BLaER1 (cell line): Measurements from ENCODE around the gene CHDH.

Source experiments
- H3K27ac ChIP-seq: shearing (Covaris generic); formaldehyde crosslinking; 2 replicates; pipeline ENCODE4 v1.8.1; 2022
- H3K27me3 ChIP-seq: shearing (Covaris generic); formaldehyde crosslinking; 2 replicates; pipeline ENCODE4 v1.8.1; 2022
- H3K36me3 ChIP-seq: shearing (Covaris generic); formaldehyde crosslinking; 2 replicates; pipeline ENCODE4 v1.8.1; 2022
- H3K4me1 ChIP-seq: shearing (Covaris generic); formaldehyde crosslinking; 2 replicates; pipeline ENCODE4 v1.8.1; 2022
- H3K4me2 ChIP-seq: shearing (Covaris generic); formaldehyde crosslinking; 2 replicates; pipeline ENCODE4 v1.8.1; 2022
- H3K4me3 ChIP-seq: shearing (Covaris generic); formaldehyde crosslinking; 2 replicates; pipeline ENCODE4 v1.8.1; 2022
- H3K9ac ChIP-seq: shearing (Covaris generic); formaldehyde crosslinking; 2 replicates; pipeline ENCODE4 v1.8.1; 2022
- H3K9me3 ChIP-seq: shearing (Covaris generic); formaldehyde crosslinking; 2 replicates; pipeline ENCODE4 v1.8.1; 2022
- H4K20me1 ChIP-seq: shearing (Covaris generic); formaldehyde crosslinking; 2 replicates; pipeline ENCODE4 v1.8.1; 2022
- Cebpa-rat ChIP-seq: shearing (Covaris generic); IDR thresholded peaks from 2 replicates; pipeline ENCODE4 v1.8.1; 2022

Gene CHDH

GRCh38 chr3:53809764-53810400 is 36.3 kb downstream of the CHDH start:
- no peaks in the 10 kb centered on the region for H3K36me3 ChIP-seq
- H3K4me3 ChIP-seq: no peak overlapping the region
- no peak overlapping the region for H3K9ac ChIP-seq
- no peak overlapping the region for H3K4me2 ChIP-seq
- peaks cover 8% of the 10 kb centered on the region; the same call in 1 of the 2 replicates for H3K4me1 ChIP-seq
- no peaks in the 10 kb centered on the region for H4K20me1 ChIP-seq
- H3K9me3 ChIP-seq: no peaks in the 10 kb centered on the region
- no peak for TF ChIP-seq Cebpa-rat
- no peak overlapping the region for H3K27ac ChIP-seq
- H3K27me3 ChIP-seq: no peaks in the 10 kb centered on the region

GRCh38 chr3:53809267-53809666 is 37.0 kb downstream of the CHDH start:
- H3K4me2 ChIP-seq: no peak overlapping the region
- no peaks in the 10 kb centered on the region for H4K20me1 ChIP-seq
- peaks cover 5% of the 10 kb centered on the region; the same call in 1 of the 2 replicates for H3K4me1 ChIP-seq
- no peak overlapping the region for H3K9ac ChIP-seq
- no peak overlapping the region for H3K4me3 ChIP-seq
- TF ChIP-seq Cebpa-rat: no peak
- H3K36me3 ChIP-seq: no peaks in the 10 kb centered on the region
- H3K27me3 ChIP-seq: no peaks in the 10 kb centered on the region
- H3K9me3 ChIP-seq: no peaks in the 10 kb centered on the region
- H3K27ac ChIP-seq: no peak overlapping the region

GRCh38 chr3:53808496-53808895 is 37.7 kb downstream of the CHDH start:
- Histone ChIP-seq H3K9ac (no peak overlapping the region), H3K4me1 (0 out of 2 replicates have a peak, but pooled peaks cover 4% of the 10 kb centered on the region), H3K27ac (no peak overlapping the region), H4K20me1 (no peaks in the 10 kb centered on the region), H3K4me3 (no peak overlapping the region), H3K9me3 (no peaks in the 10 kb centered on the region), H3K4me2 (no peak overlapping the region), H3K36me3 (no peaks in the 10 kb centered on the region), H3K27me3 (no peaks in the 10 kb centered on the region)
- TF ChIP-seq Cebpa-rat: no peak

- Histone ChIP-seq H4K20me1 (no peaks in the 10 kb centered on the region), H3K27me3 (no peaks in the 10 kb centered on the region), H3K4me3 (no peak overlapping the region)
These were observed 39.0 kb downstream of the CHDH start for GRCh38 chr3:53807117-53807810.

GRCh38 chr3:53806182-53807116 is 39.8 kb downstream of the CHDH start:
- no peak overlapping the region for H3K9ac ChIP-seq
- H3K4me1 ChIP-seq: 0 out of 2 replicates have a peak, but pooled peaks cover 4% of the 10 kb centered on the region
- H3K4me3 ChIP-seq: no peak overlapping the region
- no peaks in the 10 kb centered on the region for H4K20me1 ChIP-seq
- TF ChIP-seq Cebpa-rat: no peak
- no peaks in the 10 kb centered on the region for H3K9me3 ChIP-seq
- no peaks in the 10 kb centered on the region for H3K27me3 ChIP-seq
- no peaks in the 10 kb centered on the region for H3K36me3 ChIP-seq
- no peak overlapping the region for H3K4me2 ChIP-seq
- no peak overlapping the region for H3K27ac ChIP-seq

More at GRCh38 chr3:53807117-53807810, 39.0 kb downstream of the CHDH start:
- H3K9ac ChIP-seq: no peak overlapping the region
- no peak overlapping the region for H3K4me2 ChIP-seq
- TF ChIP-seq Cebpa-rat: no peak
- 0 out of 2 replicates have a peak, but pooled peaks cover 4% of the 10 kb centered on the region for H3K4me1 ChIP-seq
- H3K36me3 ChIP-seq: no peaks in the 10 kb centered on the region
- H3K27ac ChIP-seq: no peak overlapping the region
- H3K9me3 ChIP-seq: no peaks in the 10 kb centered on the region

- H3K4me1 ChIP-seq: 0 out of 2 replicates have a peak, but pooled peaks cover 4% of the 10 kb centered on the region
- H3K27me3 ChIP-seq: no peaks in the 10 kb centered on the region
- no peaks in the 10 kb centered on the region for H3K36me3 ChIP-seq
- H3K4me2 ChIP-seq: no peak overlapping the region
- H3K4me3 ChIP-seq: no peak overlapping the region
- H3K9me3 ChIP-seq: no peaks in the 10 kb centered on the region
- TF ChIP-seq Cebpa-rat: no peak
- H3K27ac ChIP-seq: no peak overlapping the region
- H3K9ac ChIP-seq: no peak overlapping the region
- no peaks in the 10 kb centered on the region for H4K20me1 ChIP-seq
These were observed 40.6 kb downstream of the CHDH start for GRCh38 chr3:53805463-53806159.

- TF ChIP-seq Cebpa-rat: no peak
- Histone ChIP-seq H3K27me3 (no peaks in the 10 kb centered on the region), H3K4me1 (0 out of 2 replicates have a peak, but pooled peaks cover 4% of the 10 kb centered on the region), H3K27ac (no peak overlapping the region), H3K4me3 (no peak overlapping the region), H4K20me1 (no peaks in the 10 kb centered on the region), H3K36me3 (no peaks in the 10 kb centered on the region), H3K9ac (no peak overlapping the region), H3K9me3 (no peaks in the 10 kb centered on the region), H3K4me2 (no peak overlapping the region)
These were observed 41.3 kb downstream of the CHDH start for GRCh38 chr3:53804697-53805462.

GRCh38 chr3:53803816-53804695 is 42.2 kb downstream of the CHDH start:
- Histone ChIP-seq H3K4me1 (0 out of 2 replicates have a peak, but pooled peaks cover 4% of the 10 kb centered on the region), H3K4me3 (no peak overlapping the region), H3K27ac (no peak overlapping the region), H3K36me3 (no peaks in the 10 kb centered on the region), H3K9ac (no peak overlapping the region), H4K20me1 (no peaks in the 10 kb centered on the region), H3K4me2 (no peak overlapping the region), H3K9me3 (no peaks in the 10 kb centered on the region), H3K27me3 (no peaks in the 10 kb centered on the region)
- no peak for TF ChIP-seq Cebpa-rat
